Measurements from ENCODE around the gene MLXIPL. TPM values are rescaled to one million over a fixed set of nuclear protein-coding genes. Genes with fewer than 3 reads are reported as not detected.

Gene MLXIPL
- total and polyA plus RNA-seq, 2 experiments from 2014 or later = 21.7 to 46.7 TPM

- TF ChIP-seq CTCF (IDR thresholded peaks at IDR 0.05; ENCODE audit: poor library complexity) = no peak
- TF ChIP-seq EZH2phosphoT487 (IDR thresholded peaks at IDR 0.05; ENCODE audit: low read depth, severe bottlenecking, unreplicated experiment) = no peak
- TF ChIP-seq EZH2 (IDR thresholded peaks at IDR 0.05; ENCODE audit: borderline replicate concordance) = no peak
- peaks cover 32% of the 10 kb centered on the region for H3K79me2 ChIP-seq
- H3K9me3 ChIP-seq (ENCODE audit: low read depth) = no peaks in the 10 kb centered on the region
- 76% methylated on average over 6 of the region's 6 CpGs for WGBS (ENCODE audit: low lambda C conversion rate, missing lambda C conversion rate)
- H3K27me3 ChIP-seq = no peaks in the 10 kb centered on the region
- H3K4me2 ChIP-seq = no peak overlapping the region
- peaks cover 14% of the 10 kb centered on the region for H4K20me1 ChIP-seq (ENCODE audit: insufficient read depth, poor library complexity, severe bottlenecking)
- no peak overlapping the region for H3K27ac ChIP-seq
- H3K4me1 ChIP-seq (ENCODE audit: insufficient read depth) = peaks cover 10% of the 10 kb centered on the region
- DNase-seq (ENCODE audit: low spot score) = no peak
- H3K9me2 ChIP-seq (replicated peaks; ENCODE audit: insufficient read depth) = no peaks in the 10 kb centered on the region
- no peak overlapping the region for H2AFZ ChIP-seq
- no peaks in the 10 kb centered on the region for H3K36me3 ChIP-seq (replicated peaks; ENCODE audit: insufficient read depth, low read depth)
- H3K4me3 ChIP-seq = no peak overlapping the region
Observed at GRCh38 chr7:73572767-73573186, 51.5 kb downstream of the MLXIPL start.

GRCh38 chr7:73570977-73571376 is 53.3 kb downstream of the MLXIPL start:
- H4K20me1 ChIP-seq (ENCODE audit: insufficient read depth, poor library complexity, severe bottlenecking) = peaks cover 8% of the 10 kb centered on the region
- TF ChIP-seq CTCF (IDR thresholded peaks at IDR 0.05; ENCODE audit: poor library complexity) = no peak
- no peak for TF ChIP-seq EZH2 (IDR thresholded peaks at IDR 0.05; ENCODE audit: borderline replicate concordance)
- no peak for TF ChIP-seq EZH2phosphoT487 (IDR thresholded peaks at IDR 0.05; ENCODE audit: low read depth, severe bottlenecking, unreplicated experiment)
- H3K9me3 ChIP-seq (ENCODE audit: low read depth) = no peaks in the 10 kb centered on the region
- H3K4me1 ChIP-seq (ENCODE audit: insufficient read depth) = no peaks in the 10 kb centered on the region
- 96% methylated on average over 10 of the region's 10 CpGs for WGBS (ENCODE audit: low lambda C conversion rate, missing lambda C conversion rate)
- no peak overlapping the region for H3K4me2 ChIP-seq
- H3K79me2 ChIP-seq = peaks cover 14% of the 10 kb centered on the region
- no peak overlapping the region for H3K4me3 ChIP-seq
- no peaks in the 10 kb centered on the region for H3K9me2 ChIP-seq (replicated peaks; ENCODE audit: insufficient read depth)
- no peak overlapping the region for H3K27ac ChIP-seq
- H2AFZ ChIP-seq = no peak overlapping the region
- no peaks in the 10 kb centered on the region for H3K36me3 ChIP-seq (replicated peaks; ENCODE audit: insufficient read depth, low read depth)
- no peaks in the 10 kb centered on the region for H3K27me3 ChIP-seq
- DNase-seq (ENCODE audit: low spot score) = no peak

- no peaks in the 10 kb centered on the region for H3K9me2 ChIP-seq (replicated peaks; ENCODE audit: insufficient read depth)
- 98% methylated on average over 21 of the region's 22 CpGs for WGBS (ENCODE audit: low lambda C conversion rate, missing lambda C conversion rate)
Observed at GRCh38 chr7:73570521-73570920, 53.8 kb downstream of the MLXIPL start.

More at GRCh38 chr7:73570521-73570920, 53.8 kb downstream of the MLXIPL start:
- Histone ChIP-seq H3K4me3 (no peak overlapping the region), H2AFZ (no peak overlapping the region), H3K9me3 (ENCODE audit: low read depth) (no peaks in the 10 kb centered on the region), H4K20me1 (ENCODE audit: insufficient read depth, poor library complexity, severe bottlenecking) (peaks cover 6% of the 10 kb centered on the region), H3K27me3 (no peaks in the 10 kb centered on the region), H3K4me2 (no peak overlapping the region), H3K79me2 (peaks cover 9% of the 10 kb centered on the region), H3K4me1 (ENCODE audit: insufficient read depth) (no peaks in the 10 kb centered on the region), H3K36me3 (replicated peaks; ENCODE audit: insufficient read depth, low read depth) (no peaks in the 10 kb centered on the region), H3K27ac (no peak overlapping the region)
- no peak for TF ChIP-seq EZH2 (IDR thresholded peaks at IDR 0.05; ENCODE audit: borderline replicate concordance)
- TF ChIP-seq CTCF (IDR thresholded peaks at IDR 0.05; ENCODE audit: poor library complexity) = no peak
- no peak for TF ChIP-seq EZH2phosphoT487 (IDR thresholded peaks at IDR 0.05; ENCODE audit: low read depth, severe bottlenecking, unreplicated experiment)
- DNase-seq (ENCODE audit: low spot score) = no peak
